Breast epithelium (tissue), 3 donors: ENCODE measurements around the gene TRIM67.

Source experiments
- POLR2A ChIP-seq: fragments of 450-650 bp; IDR thresholded peaks from one replicate; pipeline ENCODE4 v1.6.1; 2016; ENCODE audit warnings: antibody characterized with exemption, mild to moderate bottlenecking, moderate library complexity
- POLR2AphosphoS5 ChIP-seq, 3 donors: sonication (generic); formaldehyde crosslinking; IDR thresholded peaks; one replicate each; pipeline ENCODE4 v1.6.1; 2017; ENCODE audit warnings: antibody characterized with exemption in 3 of 3
- TF ChIP-seq, protein P1 (sequence below), 3 donors: fragments of 450-650 bp; IDR thresholded peaks; one replicate each; pipeline ENCODE4 v1.5.1; 2016 to 2017; ENCODE audit warnings: antibody characterized with exemption in 3 of 3, mild to moderate bottlenecking in 3 of 3, moderate library complexity in 3 of 3

DNA sequence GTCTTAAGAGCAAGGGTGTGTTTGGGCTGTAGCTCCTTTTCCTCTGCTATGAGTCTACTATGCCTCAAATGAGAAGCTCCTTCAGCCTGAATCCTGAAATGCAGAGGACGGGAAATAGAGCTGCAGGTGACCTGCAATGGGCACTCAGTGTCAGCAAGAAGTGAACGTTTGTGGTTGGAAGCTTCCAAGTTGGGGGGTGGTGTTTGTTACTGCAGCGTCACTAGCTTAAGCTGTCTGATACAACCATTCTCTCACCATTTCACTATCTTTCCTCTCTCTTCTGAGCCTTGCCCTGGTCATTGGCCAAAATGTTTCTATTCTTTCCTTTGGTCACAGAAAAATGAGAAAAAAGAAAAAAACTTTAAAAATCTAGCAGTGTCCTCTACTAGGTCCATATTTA lies 19.4 kb downstream of the TRIM67 start:
- TF ChIP-seq, protein P1, sequence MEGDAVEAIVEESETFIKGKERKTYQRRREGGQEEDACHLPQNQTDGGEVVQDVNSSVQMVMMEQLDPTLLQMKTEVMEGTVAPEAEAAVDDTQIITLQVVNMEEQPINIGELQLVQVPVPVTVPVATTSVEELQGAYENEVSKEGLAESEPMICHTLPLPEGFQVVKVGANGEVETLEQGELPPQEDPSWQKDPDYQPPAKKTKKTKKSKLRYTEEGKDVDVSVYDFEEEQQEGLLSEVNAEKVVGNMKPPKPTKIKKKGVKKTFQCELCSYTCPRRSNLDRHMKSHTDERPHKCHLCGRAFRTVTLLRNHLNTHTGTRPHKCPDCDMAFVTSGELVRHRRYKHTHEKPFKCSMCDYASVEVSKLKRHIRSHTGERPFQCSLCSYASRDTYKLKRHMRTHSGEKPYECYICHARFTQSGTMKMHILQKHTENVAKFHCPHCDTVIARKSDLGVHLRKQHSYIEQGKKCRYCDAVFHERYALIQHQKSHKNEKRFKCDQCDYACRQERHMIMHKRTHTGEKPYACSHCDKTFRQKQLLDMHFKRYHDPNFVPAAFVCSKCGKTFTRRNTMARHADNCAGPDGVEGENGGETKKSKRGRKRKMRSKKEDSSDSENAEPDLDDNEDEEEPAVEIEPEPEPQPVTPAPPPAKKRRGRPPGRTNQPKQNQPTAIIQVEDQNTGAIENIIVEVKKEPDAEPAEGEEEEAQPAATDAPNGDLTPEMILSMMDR (IDR thresholded peaks at IDR 0.05): no peak
- TF ChIP-seq POLR2AphosphoS5 (IDR thresholded peaks at IDR 0.05) (no peak), POLR2A (no peak)
